Lung (tissue), 12 donors: ENCODE results near the gene GAK. TPM values are rescaled to one million over a fixed set of nuclear protein-coding genes. Genes with fewer than 3 reads are reported as not detected.

Experiments used
- ATAC-seq: fragments of 200-7000 bp; cut with Tn5 transposase; one replicate; pipeline ENCODE4 v1.9.1; 2020; ENCODE audit warnings: moderate number of reproducible peaks; ENCODE audit not compliant: insufficient read depth, low FRiP score
- DNase-seq, 3 donors: peaks; one replicate each; pipeline ENCODE4 v3.0.0-alpha.2; 2013 to 2017
- H3K27ac ChIP-seq, 2 donors: one replicate each; pipeline ENCODE4 v1.5.1; 2013; ENCODE audit warnings: mild to moderate bottlenecking in 2 of 2, moderate library complexity in 2 of 2, control low read depth in 1 of 2, inconsistent platforms in 1 of 2, low read depth in 1 of 2, low read length in 1 of 2
- H3K27me3 ChIP-seq, 3 donors: one replicate each; pipeline ENCODE4 v1.5.1; 2013; ENCODE audit warnings: low read length in 2 of 3; ENCODE audit not compliant: control insufficient read depth in 3 of 3, insufficient read depth in 3 of 3
- H3K36me3 ChIP-seq, 4 donors: one replicate each; pipeline ENCODE4 v1.5.1; 2013; ENCODE audit warnings: low read length in 4 of 4, mild to moderate bottlenecking in 1 of 4, moderate library complexity in 1 of 4; ENCODE audit not compliant: control insufficient read depth in 4 of 4, insufficient read depth in 4 of 4
- H3K4me1 ChIP-seq, 5 donors: one replicate each; pipeline ENCODE4 v1.5.1; 2013; ENCODE audit warnings: low read length in 5 of 5, mild to moderate bottlenecking in 2 of 5, moderate library complexity in 1 of 5; ENCODE audit not compliant: control insufficient read depth in 5 of 5, insufficient read depth in 5 of 5
- H3K4me3 ChIP-seq: one replicate; pipeline ENCODE4 v1.5.1; 2013; ENCODE audit warnings: mild to moderate bottlenecking, control low read depth, moderate library complexity
- H3K9ac ChIP-seq, 2 donors: one replicate each; pipeline ENCODE4 v1.5.1; 2013; ENCODE audit warnings: low read length in 2 of 2, control low read depth in 1 of 2; ENCODE audit not compliant: insufficient read depth in 1 of 2
- H3K9me3 ChIP-seq, 4 donors: one replicate each; pipeline ENCODE4 v1.5.1; 2013; ENCODE audit warnings: low read length in 3 of 4, mild to moderate bottlenecking in 1 of 4, moderate library complexity in 1 of 4; ENCODE audit not compliant: control insufficient read depth in 4 of 4, insufficient read depth in 3 of 4
- CTCF ChIP-seq: IDR thresholded peaks from 2 replicates; pipeline ENCODE4 v1.5.1; 2012; ENCODE audit warnings: mild to moderate bottlenecking; ENCODE audit errors: control extremely low read depth, extremely low read depth
- WGBS, 2 donors: extraction: QIAGEN DNeasy Blood & Tissue Kit; methylation state at CpG; one replicate each; pipeline ENCODE4 v1.1.7; 2013; 5-methylcytosine and 5-hydroxymethylcytosine counted together
- polyA plus RNA-seq, 2 donors: library from polyadenylated mRNA; stranded (reverse); fragments of 200-250 nt; gene quantifications; one replicate each; pipeline ENCODE4 v1.2.1, GENCODE V29; 2013
- total RNA-seq, 2 donors: library from RNA; depleted of rRNA in 1 of 2; stranded (reverse); fragments of >200 nt in 1 of 2; gene quantifications; one replicate each; pipeline ENCODE4 v1.2.1, GENCODE V29; 2014 to 2021
- donor health status: control.
- donor health status: control.
- donor health status: Bipolar disorder and iron deficiency.
- donor health status: healthy.
- donor health status: DM: yes; HTN: yes; CAD: no.

Gene GAK
- total and polyA plus RNA-seq, 4 donors: 101 to 178 (median 137) TPM

DNA sequence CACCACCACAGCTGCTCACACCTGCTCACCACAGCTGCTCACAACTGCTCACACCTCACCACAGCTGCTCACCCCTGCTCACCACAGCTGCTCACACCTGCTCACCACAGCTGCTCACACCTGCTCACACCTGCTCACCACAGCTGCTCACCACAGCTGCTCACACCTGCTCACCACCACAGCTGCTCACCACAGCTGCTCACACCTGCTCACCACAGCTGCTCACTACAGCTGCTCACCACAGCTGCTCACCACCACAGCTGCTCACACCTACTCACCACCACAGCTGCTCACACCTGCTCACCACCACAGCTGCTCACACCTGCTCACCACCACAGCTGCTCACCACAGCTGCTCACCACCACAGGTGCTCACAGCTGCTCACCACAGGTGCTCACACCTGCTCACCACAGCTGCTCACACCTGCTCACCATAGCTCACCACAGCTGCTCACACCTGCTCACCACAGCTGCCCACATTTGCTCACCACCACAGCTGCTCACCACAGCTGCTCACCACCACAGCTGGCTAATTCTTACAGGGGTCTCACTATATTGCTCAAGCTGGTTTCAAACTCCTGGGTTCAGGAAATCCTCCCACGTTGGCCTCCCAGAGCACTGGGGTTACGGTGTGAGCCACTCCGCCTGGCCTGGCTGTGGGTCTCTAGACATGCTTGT lies 75.8 kb downstream of the GAK start:
- ATAC-seq (no peak), DNase-seq (no peak)
- no peaks in the 10 kb centered on the region for H3K4me1 ChIP-seq
- H3K27ac ChIP-seq: no peak overlapping the region
- H3K4me3 ChIP-seq: no peak overlapping the region
- no peaks in the 10 kb centered on the region for H3K9me3 ChIP-seq
- H3K9ac ChIP-seq: no peak overlapping the region
- no peaks in the 10 kb centered on the region for H3K27me3 ChIP-seq
- peaks cover 8 to 56% (median 19%) of the 10 kb centered on the region in 4 donors for H3K36me3 ChIP-seq
- no peak for TF ChIP-seq CTCF
- 83 to 89% methylated on average over 3 of the region's 3 CpGs for WGBS, 2 donors

GRCh38 chr4:855880-856224 lies 76.3 kb downstream of the GAK start:
- Histone ChIP-seq H3K36me3 (peaks cover 8 to 53% (median 19%) of the 10 kb centered on the region in 4 donors), H3K27ac (no peak overlapping the region), H3K9ac (no peak overlapping the region), H3K9me3 (no peaks in the 10 kb centered on the region), H3K27me3 (no peaks in the 10 kb centered on the region), H3K4me3 (no peak overlapping the region), H3K4me1 (no peaks in the 10 kb centered on the region)
- ATAC-seq (no peak), DNase-seq (no peak)
- TF ChIP-seq CTCF: no peak
- WGBS, 2 donors: 0 to 36% methylated on average over 1 of the region's 1 CpG

GRCh38 chr4:854356-854755 lies 77.8 kb downstream of the GAK start:
- no peaks in the 10 kb centered on the region for H3K9me3 ChIP-seq
- no peak for ATAC-seq
- H3K4me1 ChIP-seq: no peaks in the 10 kb centered on the region
- DNase-seq: no peak
- 86 to 93% methylated on average over 11 of the region's 11 CpGs for WGBS, 2 donors
- H3K36me3 ChIP-seq: peaks cover 8 to 56% (median 15%) of the 10 kb centered on the region in 4 donors
- no peak for TF ChIP-seq CTCF
- no peaks in the 10 kb centered on the region for H3K27me3 ChIP-seq
- no peak overlapping the region for H3K9ac ChIP-seq
- no peak overlapping the region for H3K27ac ChIP-seq
- H3K4me3 ChIP-seq: no peak overlapping the region

- Histone ChIP-seq H3K9me3 (no peaks in the 10 kb centered on the region), H3K36me3 (peaks cover 8 to 54% (median 11%) of the 10 kb centered on the region in 4 donors), H3K27ac (no peak overlapping the region), H3K4me3 (no peak overlapping the region), H3K9ac (no peak overlapping the region), H3K4me1 (no peaks in the 10 kb centered on the region), H3K27me3 (no peaks in the 10 kb centered on the region)
- DNase-seq (no peak), ATAC-seq (no peak)
- no peak for TF ChIP-seq CTCF
- WGBS, 2 donors: 93 to 96% methylated on average over 30 to 33 of the region's 33 CpGs
Measured at GRCh38 chr4:853416-853781, 78.7 kb downstream of the GAK start.
